ENCODE data around the gene TEPSIN. TPM values are rescaled to one million over a fixed set of nuclear protein-coding genes. Genes with fewer than 3 reads are reported as not detected.

Gene TEPSIN
- total and polyA plus RNA-seq, 2 of the 13 experiments (the other 11 are each of a cell fraction or from before 2014, with no cell fraction given): 16.1 to 18.8 TPM

DNA sequence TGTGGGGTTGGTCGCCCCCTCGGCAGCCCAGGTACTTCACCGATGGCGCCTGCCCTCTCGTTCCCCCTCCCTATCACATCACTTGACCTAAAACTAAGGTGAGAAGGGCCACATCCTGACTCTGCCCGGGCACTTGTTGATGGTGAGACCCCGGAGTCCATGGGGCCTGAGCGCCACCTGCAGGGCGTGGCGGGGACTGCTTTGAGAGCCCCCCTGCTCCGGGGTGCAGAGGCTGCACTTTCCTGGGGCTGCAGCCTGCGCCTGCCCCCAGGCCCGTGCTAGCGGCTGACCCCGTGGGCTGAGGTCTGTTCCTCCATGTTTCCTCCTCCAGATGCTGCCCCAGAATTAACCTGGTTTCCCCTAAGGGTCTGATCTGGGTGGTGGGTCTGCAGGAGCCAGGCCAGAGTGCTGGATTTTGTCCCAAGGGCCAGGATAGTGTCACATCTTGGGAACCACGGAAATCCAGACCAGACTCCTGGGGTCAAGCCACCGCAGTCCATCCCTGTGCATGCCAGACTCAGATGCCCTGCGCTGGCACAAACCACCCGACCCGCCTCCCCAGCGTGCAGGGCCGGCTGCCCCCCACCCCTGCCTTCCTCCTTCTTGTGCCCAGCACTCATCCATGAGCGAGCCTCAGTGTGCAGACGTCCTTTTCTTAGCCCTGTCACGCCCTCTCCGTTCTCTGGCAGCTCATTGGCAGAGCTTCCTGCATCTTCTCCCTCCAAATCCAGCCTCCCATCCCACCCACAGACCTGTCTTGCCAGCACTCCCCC lies 3.0 kb upstream of the TEPSIN start (continued):
- TF ChIP-seq HES4 (CRISPR knock-in tag; IDR thresholded peaks at IDR 0.05; ENCODE audit: borderline replicate concordance) (no peak), CHD4 (IDR thresholded peaks at IDR 0.05; ENCODE audit: borderline replicate concordance, low read length) (no peak), ATF7 (IDR thresholded peaks at IDR 0.05) (no peak), ATF7 (CRISPR knock-in tag; IDR thresholded peaks at IDR 0.05) (0 out of 2 replicates have a peak, but pooled peaks have one; percentile 33), BRD4 (CRISPR knock-in tag; IDR thresholded peaks at IDR 0.05) (no peak), ZNF562 (CRISPR knock-in tag; IDR thresholded peaks at IDR 0.05; ENCODE audit: borderline replicate concordance) (no peak), ZC3H13 (CRISPR knock-in tag; IDR thresholded peaks at IDR 0.05) (no peak), MED13 (CRISPR knock-in tag; IDR thresholded peaks at IDR 0.05) (no peak), ZNF616 (CRISPR knock-in tag; IDR thresholded peaks at IDR 0.05; ENCODE audit: low read depth) (no peak), GLI4 (CRISPR knock-in tag; IDR thresholded peaks at IDR 0.05; ENCODE audit: borderline replicate concordance) (no peak), SKIL (CRISPR knock-in tag; IDR thresholded peaks at IDR 0.05; ENCODE audit: borderline replicate concordance) (no peak), RELA (CRISPR knock-in tag; IDR thresholded peaks at IDR 0.05) (no peak), POLR2AphosphoS5 (IDR thresholded peaks at IDR 0.05; ENCODE audit: low read depth, low read length) (no peak), TBL1XR1 (IDR thresholded peaks at IDR 0.05; ENCODE audit: borderline replicate concordance, low read length, partially characterized antibody) (no peak), ZNF136 (CRISPR knock-in tag; IDR thresholded peaks at IDR 0.05; ENCODE audit: low read depth) (no peak), PCBP2 (optimal IDR thresholded peaks at IDR 0.05; ENCODE audit: low read depth, low read length, poor library complexity, severe bottlenecking) (no peak), GTF2F1 (IDR thresholded peaks at IDR 0.05; ENCODE audit: low read length) (no peak), ZNF777 (CRISPR knock-in tag; IDR thresholded peaks at IDR 0.05) (no peak)
- TF ChIP-seq, protein P1, sequence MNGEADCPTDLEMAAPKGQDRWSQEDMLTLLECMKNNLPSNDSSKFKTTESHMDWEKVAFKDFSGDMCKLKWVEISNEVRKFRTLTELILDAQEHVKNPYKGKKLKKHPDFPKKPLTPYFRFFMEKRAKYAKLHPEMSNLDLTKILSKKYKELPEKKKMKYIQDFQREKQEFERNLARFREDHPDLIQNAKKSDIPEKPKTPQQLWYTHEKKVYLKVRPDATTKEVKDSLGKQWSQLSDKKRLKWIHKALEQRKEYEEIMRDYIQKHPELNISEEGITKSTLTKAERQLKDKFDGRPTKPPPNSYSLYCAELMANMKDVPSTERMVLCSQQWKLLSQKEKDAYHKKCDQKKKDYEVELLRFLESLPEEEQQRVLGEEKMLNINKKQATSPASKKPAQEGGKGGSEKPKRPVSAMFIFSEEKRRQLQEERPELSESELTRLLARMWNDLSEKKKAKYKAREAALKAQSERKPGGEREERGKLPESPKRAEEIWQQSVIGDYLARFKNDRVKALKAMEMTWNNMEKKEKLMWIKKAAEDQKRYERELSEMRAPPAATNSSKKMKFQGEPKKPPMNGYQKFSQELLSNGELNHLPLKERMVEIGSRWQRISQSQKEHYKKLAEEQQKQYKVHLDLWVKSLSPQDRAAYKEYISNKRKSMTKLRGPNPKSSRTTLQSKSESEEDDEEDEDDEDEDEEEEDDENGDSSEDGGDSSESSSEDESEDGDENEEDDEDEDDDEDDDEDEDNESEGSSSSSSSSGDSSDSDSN (CRISPR knock-in tag; IDR thresholded peaks at IDR 0.05): no peak
- TF ChIP-seq, protein P2, sequence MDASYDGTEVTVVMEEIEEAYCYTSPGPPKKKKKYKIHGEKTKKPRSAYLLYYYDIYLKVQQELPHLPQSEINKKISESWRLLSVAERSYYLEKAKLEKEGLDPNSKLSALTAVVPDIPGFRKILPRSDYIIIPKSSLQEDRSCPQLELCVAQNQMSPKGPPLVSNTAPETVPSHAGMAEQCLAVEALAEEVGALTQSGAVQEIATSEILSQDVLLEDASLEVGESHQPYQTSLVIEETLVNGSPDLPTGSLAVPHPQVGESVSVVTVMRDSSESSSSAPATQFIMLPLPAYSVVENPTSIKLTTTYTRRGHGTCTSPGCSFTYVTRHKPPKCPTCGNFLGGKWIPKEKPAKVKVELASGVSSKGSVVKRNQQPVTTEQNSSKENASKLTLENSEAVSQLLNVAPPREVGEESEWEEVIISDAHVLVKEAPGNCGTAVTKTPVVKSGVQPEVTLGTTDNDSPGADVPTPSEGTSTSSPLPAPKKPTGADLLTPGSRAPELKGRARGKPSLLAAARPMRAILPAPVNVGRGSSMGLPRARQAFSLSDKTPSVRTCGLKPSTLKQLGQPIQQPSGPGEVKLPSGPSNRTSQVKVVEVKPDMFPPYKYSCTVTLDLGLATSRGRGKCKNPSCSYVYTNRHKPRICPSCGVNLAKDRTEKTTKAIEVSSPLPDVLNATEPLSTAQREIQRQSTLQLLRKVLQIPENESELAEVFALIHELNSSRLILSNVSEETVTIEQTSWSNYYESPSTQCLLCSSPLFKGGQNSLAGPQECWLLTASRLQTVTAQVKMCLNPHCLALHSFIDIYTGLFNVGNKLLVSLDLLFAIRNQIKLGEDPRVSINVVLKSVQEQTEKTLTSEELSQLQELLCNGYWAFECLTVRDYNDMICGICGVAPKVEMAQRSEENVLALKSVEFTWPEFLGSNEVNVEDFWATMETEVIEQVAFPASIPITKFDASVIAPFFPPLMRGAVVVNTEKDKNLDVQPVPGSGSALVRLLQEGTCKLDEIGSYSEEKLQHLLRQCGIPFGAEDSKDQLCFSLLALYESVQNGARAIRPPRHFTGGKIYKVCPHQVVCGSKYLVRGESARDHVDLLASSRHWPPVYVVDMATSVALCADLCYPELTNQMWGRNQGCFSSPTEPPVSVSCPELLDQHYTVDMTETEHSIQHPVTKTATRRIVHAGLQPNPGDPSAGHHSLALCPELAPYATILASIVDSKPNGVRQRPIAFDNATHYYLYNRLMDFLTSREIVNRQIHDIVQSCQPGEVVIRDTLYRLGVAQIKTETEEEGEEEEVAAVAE (CRISPR knock-in tag; IDR thresholded peaks at IDR 0.05; ENCODE audit: borderline replicate concordance): no peak
